C4-2B (cell line): ENCODE measurements around the gene CXCL14.

Source experiments
- H3K27ac ChIP-seq: fragments of 450-650 bp; 2 replicates; pipeline ENCODE4 v1.5.1; 2017
- CTCF ChIP-seq: fragments of 450-650 bp; conservative IDR thresholded peaks from 2 replicates; pipeline ENCODE4 v1.5.1; 2017; ENCODE audit warnings: mild to moderate bottlenecking
- ZFX ChIP-seq: fragments of 450-650 bp; IDR thresholded peaks from 2 replicates; pipeline ENCODE4 v1.6.1; 2017

The CXCL14 gene

GRCh38 chr5:135596157-135596763, 17.5 kb upstream of the CXCL14 start:
- H3K27ac ChIP-seq, result no peak overlapping the region
- TF ChIP-seq ZFX (no peak), CTCF (no peak)

- TF ChIP-seq CTCF (no peak), ZFX (no peak)
- H3K27ac ChIP-seq, result no peak overlapping the region
These were observed 15.7 kb upstream of the CXCL14 start for GRCh38 chr5:135594416-135594960.

- H3K27ac ChIP-seq, result no peak overlapping the region
- TF ChIP-seq CTCF (no peak), ZFX (no peak)
These were observed 15.1 kb upstream of the CXCL14 start for GRCh38 chr5:135593886-135594285.

GRCh38 chr5:135593141-135593540, 14.3 kb upstream of the CXCL14 start:
- no peak overlapping the region for H3K27ac ChIP-seq
- no peak for TF ChIP-seq ZFX
- no peak for TF ChIP-seq CTCF

- TF ChIP-seq ZFX (no peak), CTCF (no peak)
- no peak overlapping the region for H3K27ac ChIP-seq
These were observed 13.7 kb upstream of the CXCL14 start for GRCh38 chr5:135592312-135593045.

GRCh38 chr5:135591277-135591676, 12.5 kb upstream of the CXCL14 start:
- H3K27ac ChIP-seq, result no peak overlapping the region
- no peak for TF ChIP-seq ZFX
- TF ChIP-seq CTCF, result no peak

GRCh38 chr5:135589152-135589551, 10.4 kb upstream of the CXCL14 start:
- TF ChIP-seq CTCF (no peak), ZFX (no peak)
- H3K27ac ChIP-seq, result no peak overlapping the region
